MM.1S (cell line): Measurements from ENCODE around the gene APOA4.

Experiments
- EZH2 ChIP-seq: fragments of 300-600 bp; sonication (generic); optimal IDR thresholded peaks from 2 replicates; pipeline ENCODE3; 2017; ENCODE audit warnings: low read depth, mild to moderate bottlenecking, antibody characterized with exemption, low read length, mixed read lengths
- EZH2phosphoT487 ChIP-seq: fragments of 300-600 bp; sonication (generic); IDR thresholded peaks from 2 replicates; pipeline ENCODE4 v1.6.1; 2018; ENCODE audit warnings: antibody characterized with exemption, low read length
- TF ChIP-seq, protein P1 (sequence below): fragments of 300-600 bp; sonication (generic); IDR thresholded peaks from 2 replicates; pipeline ENCODE4 v1.5.1; 2016; ENCODE audit warnings: antibody characterized with exemption, low read length, mixed read lengths

DNA sequence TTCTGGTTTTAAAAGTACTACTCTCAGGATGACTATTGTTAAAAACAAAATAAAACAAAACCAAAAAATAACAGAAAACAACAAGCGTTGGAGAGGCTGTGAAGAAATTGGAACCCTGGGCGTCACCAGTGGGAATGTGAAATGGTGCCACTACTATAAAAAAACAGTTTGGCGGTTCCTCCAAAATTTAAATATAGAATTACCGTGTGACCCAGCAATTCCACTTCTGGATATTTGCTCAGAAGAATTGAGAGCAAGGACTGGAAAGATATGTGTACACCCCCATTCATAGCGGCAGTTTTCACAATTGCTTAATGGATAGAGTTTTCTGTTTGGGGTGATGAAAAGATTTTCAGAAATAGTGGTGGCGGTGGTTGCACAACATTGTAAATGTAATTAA lies 8.6 kb downstream of the APOA4 start:
- TF ChIP-seq EZH2phosphoT487 (no peak), EZH2 (no peak)
- TF ChIP-seq, protein P1, sequence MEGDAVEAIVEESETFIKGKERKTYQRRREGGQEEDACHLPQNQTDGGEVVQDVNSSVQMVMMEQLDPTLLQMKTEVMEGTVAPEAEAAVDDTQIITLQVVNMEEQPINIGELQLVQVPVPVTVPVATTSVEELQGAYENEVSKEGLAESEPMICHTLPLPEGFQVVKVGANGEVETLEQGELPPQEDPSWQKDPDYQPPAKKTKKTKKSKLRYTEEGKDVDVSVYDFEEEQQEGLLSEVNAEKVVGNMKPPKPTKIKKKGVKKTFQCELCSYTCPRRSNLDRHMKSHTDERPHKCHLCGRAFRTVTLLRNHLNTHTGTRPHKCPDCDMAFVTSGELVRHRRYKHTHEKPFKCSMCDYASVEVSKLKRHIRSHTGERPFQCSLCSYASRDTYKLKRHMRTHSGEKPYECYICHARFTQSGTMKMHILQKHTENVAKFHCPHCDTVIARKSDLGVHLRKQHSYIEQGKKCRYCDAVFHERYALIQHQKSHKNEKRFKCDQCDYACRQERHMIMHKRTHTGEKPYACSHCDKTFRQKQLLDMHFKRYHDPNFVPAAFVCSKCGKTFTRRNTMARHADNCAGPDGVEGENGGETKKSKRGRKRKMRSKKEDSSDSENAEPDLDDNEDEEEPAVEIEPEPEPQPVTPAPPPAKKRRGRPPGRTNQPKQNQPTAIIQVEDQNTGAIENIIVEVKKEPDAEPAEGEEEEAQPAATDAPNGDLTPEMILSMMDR = no peak
